Measurements from ENCODE around the gene MYOM1.
"Not testable (repeated sequence)": the region's sequence is repeated elsewhere in the genome, so short reads cannot be mapped to it uniquely, and the experiment has no call there.

Gene MYOM1

GRCh38 chr18:3248658-3249359 lies 29.0 kb upstream of the MYOM1 start:
- DNase-seq, result peak; percentile 18

GRCh38 chr18:3248062-3248657 lies 28.4 kb upstream of the MYOM1 start:
- DNase-seq, result no peak

GRCh38 chr18:3247240-3248061 lies 27.7 kb upstream of the MYOM1 start, which contains the start of gene MYL12A:
MYL12A (plus strand) TSS chr18:3247801; CDS start chr18:3253248, 5,447 bp downstream.
- DNase-seq, result peak; percentile 98

GRCh38 chr18:3246635-3247239 lies 27.0 kb upstream of the MYOM1 start:
- DNase-seq, result peak; percentile 24

- peak; percentile 90 for DNase-seq
These were observed 26.3 kb upstream of the MYOM1 start for GRCh38 chr18:3245853-3246634.

- DNase-seq, result no peak
These were observed 25.4 kb upstream of the MYOM1 start for GRCh38 chr18:3245185-3245564.

GRCh38 chr18:3238742-3239141 lies 19.0 kb upstream of the MYOM1 start:
- DNase-seq, result no peak

- DNase-seq, result no peak
These were observed 16.7 kb upstream of the MYOM1 start for GRCh38 chr18:3236470-3236869.

- no peak for DNase-seq
These were observed 16.1 kb upstream of the MYOM1 start for GRCh38 chr18:3235846-3236245.

- DNase-seq, result peak; percentile 24
These were observed 14.7 kb upstream of the MYOM1 start for GRCh38 chr18:3234457-3234856.

GRCh38 chr18:3233433-3234168 lies 13.8 kb upstream of the MYOM1 start:
- DNase-seq, result no peak

GRCh38 chr18:3233004-3233403 lies 13.2 kb upstream of the MYOM1 start:
- no peak for DNase-seq

GRCh38 chr18:3230401-3231334 lies 10.9 kb upstream of the MYOM1 start:
- DNase-seq, result no peak

- DNase-seq, result no peak
These were observed 6.3 kb upstream of the MYOM1 start for GRCh38 chr18:3226048-3226447.

- no peak for DNase-seq
These were observed 5.8 kb upstream of the MYOM1 start for GRCh38 chr18:3225588-3225987.

GRCh38 chr18:3224223-3224622 lies 4.5 kb upstream of the MYOM1 start:
- no peak for DNase-seq

GRCh38 chr18:3223356-3223755 lies 3.6 kb upstream of the MYOM1 start:
- DNase-seq, result no peak

GRCh38 chr18:3221496-3221895 lies 1.7 kb upstream of the MYOM1 start:
- DNase-seq, result no peak

- not testable (repeated sequence) for DNase-seq
These were observed 1.1 kb upstream of the MYOM1 start for GRCh38 chr18:3220868-3221267.

GRCh38 chr18:3219241-3219630 lies 532 bp downstream of the MYOM1 start:
- DNase-seq, result no peak

GRCh38 chr18:3218819-3219218 lies 949 bp downstream of the MYOM1 start:
- no peak for DNase-seq

Data from activated CD4-positive, alpha-beta T cell treated with anti-CD3 and anti-CD28 coated beads for 48 hours (primary cell).